Measurements from ENCODE around the gene TMEM54.
"Not testable (repeated sequence)": the region's sequence is repeated elsewhere in the genome, so short reads cannot be mapped to it uniquely, and the experiment has no call there.

Gene TMEM54

DNA sequence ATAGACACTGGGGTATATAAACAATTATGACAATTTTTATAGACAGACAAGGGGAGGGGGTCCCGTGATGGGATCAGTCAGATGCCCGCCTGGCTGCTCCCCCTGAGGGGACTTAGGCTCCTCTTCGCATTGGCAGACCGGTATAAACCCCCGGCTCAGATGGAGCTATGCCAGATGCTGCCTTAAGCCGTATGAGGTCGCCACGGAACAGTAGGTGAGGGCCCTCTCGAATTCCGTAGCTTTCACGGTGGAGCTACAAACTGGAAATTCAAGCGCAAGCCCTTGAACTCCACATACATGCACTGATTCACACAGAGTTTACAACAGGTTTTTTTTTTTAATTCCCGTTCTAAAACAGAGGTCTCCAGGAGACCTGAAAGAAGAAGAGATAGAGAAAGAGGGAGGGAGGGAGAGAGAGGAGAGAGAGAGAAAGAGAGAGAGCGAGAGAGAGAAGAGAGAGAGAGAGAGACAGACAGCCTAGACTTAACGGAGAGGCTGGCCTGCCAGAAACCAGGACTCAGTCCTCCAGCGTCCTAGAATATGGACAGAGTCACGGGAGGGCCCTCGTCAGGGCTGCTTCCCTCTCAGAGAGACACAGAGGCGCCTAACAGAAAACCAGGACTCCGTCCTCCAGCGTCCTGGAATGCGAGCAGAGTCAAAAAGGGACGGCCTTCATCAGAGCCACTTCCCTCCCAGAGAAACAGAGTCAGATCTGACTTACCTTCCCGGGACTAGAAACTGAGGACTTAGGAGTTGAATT is 24.4 kb upstream of the TMEM54 start:
- no peak for DNase-seq
- in situ Hi-C loops (cut with MboI; ENCODE audit: low pct_unique_long_range_greater_than_20kb, low sequenced_read_pairs): loop anchor here (25.0 kb wide), 1 partner anchor 687 kb away; no protein-coding TSS in a partner anchor

DNA sequence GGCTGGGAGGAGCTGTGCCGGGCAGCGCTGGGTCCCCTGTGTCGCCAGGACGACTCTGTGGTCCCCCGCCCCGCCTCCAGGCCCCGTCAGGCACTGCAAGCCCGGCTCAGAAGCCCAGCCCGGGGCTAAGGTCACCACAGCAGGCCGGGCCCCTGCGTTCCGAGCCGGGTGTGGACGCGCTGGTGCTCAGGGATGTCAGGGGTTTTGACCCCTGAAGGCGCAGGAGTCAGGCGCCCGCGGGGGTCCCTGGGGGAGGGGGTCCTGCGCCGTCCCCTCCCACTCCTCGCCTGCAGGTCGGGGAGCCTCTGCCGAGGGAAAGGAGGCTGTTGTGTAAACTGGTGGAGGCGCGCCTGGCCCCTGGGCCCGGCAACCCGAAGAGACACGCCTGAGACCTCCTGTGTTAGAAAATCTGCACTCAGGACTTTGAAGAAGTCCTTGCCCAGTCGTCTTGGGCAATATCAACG is 23.7 kb upstream of the TMEM54 start:
- no peak for DNase-seq
- in situ Hi-C loops (cut with MboI; ENCODE audit: low pct_unique_long_range_greater_than_20kb, low sequenced_read_pairs): loop anchor here (25.0 kb wide), 1 partner anchor 687 kb away; no protein-coding TSS in a partner anchor

DNA sequence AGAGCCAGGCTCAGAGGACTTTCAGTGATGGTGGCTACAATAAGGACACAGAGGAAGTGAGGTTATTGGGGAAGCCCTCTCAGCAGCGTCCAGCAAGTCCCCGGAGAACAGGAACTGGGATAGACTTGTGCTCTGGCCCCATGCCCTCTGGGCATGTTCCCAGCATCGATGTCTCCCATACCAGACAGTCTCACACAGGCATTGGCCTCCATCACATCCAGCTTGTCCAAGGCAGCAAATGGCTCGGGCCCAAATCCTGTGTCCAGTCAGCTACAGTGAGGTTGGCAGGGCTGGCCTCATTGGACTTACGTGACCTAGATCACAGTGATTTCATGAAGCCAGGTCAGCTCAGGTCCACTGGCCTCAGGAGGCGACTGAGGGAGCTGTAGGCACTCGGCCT is 19.6 kb upstream of the TMEM54 start:
- no peak for DNase-seq
- in situ Hi-C loops (cut with MboI; ENCODE audit: low pct_unique_long_range_greater_than_20kb, low sequenced_read_pairs): no loop called here

DNA sequence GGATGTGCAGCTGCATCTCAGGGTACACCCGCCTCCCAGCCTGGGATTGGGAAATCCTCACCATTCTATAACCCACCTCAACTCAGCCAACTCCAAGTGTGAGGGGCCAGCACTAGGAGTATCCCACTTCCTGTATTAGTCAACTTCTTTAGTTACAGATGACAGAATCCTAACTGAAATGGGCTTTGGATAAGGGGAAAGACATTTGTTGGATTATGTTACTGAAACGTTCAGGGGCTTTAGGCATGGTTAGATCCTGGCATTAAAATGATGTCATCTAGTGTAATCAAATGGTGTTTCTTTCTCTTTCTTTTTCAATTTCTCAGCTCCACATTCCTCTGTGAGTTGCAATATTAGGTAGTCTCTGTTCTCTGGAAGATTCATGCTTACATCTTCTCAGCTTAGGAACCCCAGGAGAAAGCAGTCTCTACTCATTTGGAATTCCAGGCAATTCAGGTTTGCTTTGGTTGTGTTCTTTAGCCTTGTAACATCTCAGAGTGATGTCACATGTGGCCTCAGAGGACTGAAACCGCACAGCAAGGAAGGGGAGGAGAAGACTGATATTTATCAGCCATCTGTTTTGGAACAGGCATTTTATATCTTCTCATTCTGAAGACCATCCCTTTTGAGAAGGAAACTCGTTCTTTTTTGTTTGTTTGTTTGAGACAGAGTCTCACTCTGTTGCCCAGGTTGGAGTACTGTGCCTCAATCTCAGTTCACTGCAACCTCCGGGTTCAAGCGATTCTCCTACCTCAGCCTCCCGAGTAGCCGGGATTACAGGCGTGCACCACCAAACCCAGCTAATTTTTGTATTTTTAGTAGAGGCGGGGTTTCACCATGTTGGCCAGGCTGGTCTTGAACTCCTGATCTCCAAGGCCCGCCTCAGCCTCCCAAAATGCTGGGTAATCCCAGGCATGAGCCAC is 18.9 kb upstream of the TMEM54 start:
- DNase-seq: peak; percentile 17
- in situ Hi-C loops (cut with MboI; ENCODE audit: low pct_unique_long_range_greater_than_20kb, low sequenced_read_pairs): no loop called here

DNA sequence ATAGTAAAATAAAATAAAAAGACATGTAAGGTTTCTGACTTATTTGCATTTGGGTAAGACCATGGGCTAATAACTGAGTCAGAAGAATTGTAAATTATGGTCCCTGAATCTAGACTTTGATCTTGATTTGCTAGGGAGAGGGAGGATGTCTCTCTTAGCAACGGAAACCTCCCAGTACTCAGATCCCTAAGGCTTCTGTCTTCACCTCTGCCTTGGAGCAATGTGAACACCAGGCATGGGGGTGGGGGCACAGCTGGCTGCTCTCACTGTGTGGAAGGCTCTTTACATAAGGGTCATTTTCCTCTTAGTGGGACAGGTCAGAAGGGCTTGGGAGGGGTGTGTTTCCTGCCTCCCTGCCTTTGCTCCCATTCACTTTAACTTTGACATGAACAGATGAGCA is 17.0 kb upstream of the TMEM54 start:
- in situ Hi-C loops (cut with MboI; ENCODE audit: low pct_unique_long_range_greater_than_20kb, low sequenced_read_pairs): no loop called here
- DNase-seq: no peak

DNA sequence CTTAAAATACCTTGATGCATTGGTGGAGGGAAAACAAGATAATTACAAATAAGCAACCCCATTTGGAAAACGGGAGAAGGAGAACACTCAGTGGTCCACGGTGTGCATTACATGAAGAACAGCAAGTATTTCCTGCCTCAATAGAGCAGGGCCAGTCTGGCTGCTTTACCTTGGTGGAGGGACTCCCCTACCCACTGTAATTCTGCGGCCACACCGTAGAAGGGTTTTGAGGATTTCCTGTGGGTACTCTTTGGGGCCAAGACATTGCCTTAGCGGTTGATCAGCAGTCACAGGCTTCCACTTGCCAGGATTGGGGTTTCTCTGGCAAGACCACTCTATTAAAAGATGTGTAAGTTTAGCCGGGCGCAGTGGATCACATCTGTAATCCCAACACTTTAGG is 16.3 kb upstream of the TMEM54 start:
- in situ Hi-C loops (cut with MboI; ENCODE audit: low pct_unique_long_range_greater_than_20kb, low sequenced_read_pairs): no loop called here
- DNase-seq: no peak

DNA sequence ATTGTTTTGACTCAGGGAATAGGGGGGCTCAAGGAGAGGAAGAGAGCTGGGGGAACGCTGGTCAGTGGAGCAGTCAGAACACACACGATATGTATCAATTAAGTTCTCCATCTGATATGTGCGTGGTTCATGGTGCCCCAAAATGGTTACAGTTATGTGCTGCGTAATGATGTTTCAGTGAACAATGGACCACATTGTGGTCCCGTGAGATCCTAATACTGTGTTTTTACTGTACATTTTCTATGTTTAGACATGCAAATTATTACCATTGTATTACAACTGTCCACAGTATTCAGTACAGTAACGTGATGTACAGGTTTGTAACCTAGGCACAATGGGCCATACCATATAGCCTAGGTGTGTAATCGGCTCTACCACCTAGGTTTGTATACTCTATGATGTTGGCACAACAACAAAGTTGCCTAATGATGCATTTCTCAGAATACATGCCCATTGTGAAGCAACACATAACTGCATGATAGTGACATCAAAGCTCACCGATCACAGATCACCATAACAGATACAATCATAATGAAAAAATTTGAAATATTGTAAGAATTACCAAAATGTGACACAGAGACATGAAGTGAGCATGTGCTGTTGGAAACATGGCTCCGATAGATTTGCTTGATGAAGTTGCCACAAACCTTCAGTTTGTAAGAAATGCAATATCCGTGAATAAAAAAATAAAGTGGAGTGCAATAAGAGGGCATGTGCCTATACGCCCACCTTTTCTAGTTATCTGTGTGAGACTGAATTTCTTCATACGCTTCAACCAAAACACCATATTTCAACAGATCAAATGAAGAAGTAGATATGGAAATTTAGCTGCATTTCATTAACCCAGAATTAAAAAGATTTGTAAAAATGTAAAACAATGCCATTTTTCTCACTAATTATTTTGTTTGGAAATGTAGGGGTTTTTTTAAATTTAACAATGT is 14.8 kb upstream of the TMEM54 start:
- in situ Hi-C loops (cut with MboI; ENCODE audit: low pct_unique_long_range_greater_than_20kb, low sequenced_read_pairs): no loop called here
- DNase-seq: no peak

DNA sequence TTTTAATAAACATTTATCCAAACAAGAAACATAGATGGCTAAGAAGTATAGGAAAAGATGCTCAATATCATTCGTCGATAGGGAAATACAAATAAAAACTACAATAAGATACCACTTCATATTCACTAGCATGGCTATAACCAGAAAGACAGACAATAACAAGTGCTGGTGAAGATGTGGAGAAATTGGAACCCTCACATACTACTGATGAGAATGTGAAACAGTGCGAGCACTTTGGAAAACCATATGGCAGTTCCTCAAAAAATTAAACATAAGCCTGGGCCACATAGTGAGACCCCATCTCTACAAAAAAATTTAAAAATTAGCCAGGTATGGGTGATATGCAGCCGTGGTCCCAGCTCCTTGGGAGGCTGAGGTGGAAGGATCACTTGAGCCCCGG is 9.1 kb upstream of the TMEM54 start:
- in situ Hi-C loops (cut with MboI; ENCODE audit: low pct_unique_long_range_greater_than_20kb, low sequenced_read_pairs): no loop called here
- DNase-seq: no peak

DNA sequence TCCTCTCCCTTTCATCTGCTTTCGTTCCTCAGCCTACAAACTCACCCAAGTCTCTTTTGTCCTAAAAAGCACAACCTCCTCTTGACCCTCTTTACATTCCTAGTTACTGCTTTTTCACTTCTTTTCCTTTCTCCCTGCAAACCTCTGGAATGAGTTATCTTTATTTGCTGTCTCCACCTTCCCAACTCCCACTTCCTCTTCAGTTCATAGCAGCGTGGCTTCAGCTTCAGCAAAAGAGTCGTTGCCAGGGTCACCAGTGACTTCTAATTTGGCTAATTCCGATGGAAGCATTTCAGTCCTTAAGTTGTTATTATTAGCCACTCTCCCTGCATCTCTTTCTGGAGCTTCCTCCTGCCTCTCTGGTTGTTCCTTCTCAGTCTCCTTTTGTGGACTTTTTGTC is 6.2 kb upstream of the TMEM54 start:
- in situ Hi-C loops (cut with MboI; ENCODE audit: low pct_unique_long_range_greater_than_20kb, low sequenced_read_pairs): no loop called here
- peak; percentile 46 for DNase-seq

DNA sequence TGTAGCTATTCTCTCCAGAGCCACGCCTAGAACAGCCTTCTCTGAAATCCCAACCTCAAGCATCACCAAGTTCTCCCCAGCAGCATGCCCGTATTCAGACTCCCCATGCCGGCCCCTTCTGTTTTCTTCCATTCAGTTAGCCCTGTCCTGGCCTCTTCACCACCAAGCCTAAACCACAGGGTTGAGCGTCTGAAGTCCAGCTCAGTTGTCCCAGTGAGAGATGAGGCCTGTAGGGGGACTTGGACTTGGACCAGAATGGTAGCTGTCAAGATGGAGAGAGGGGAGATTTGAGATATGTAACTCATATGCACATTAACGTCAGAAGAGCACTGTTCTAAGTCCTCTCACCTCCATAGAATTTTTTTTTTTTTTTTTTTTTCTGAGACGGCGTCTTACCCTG is 5.5 kb upstream of the TMEM54 start:
- in situ Hi-C loops (cut with MboI; ENCODE audit: low pct_unique_long_range_greater_than_20kb, low sequenced_read_pairs): no loop called here
- no peak for DNase-seq

DNA sequence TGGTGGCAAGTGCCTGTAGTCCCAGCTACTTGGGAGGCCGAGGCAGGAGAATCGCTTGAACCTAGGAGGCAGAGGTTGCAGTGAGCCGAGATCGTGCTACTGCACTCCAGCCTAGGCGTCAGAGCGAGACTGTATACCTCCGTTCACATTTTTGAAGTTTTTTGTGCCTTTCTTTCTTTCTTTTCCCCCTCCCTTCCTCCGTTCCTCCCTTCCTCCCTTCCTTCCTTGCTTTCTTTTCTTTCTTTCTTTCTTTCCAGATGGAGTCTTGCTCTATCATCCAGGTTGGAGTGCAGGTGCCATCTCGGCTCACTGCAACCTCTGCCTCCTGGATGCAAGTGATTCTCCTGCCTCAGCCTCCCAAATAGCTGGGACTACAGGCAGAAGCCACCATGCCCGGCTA is 4.4 kb upstream of the TMEM54 start:
- DNase-seq; in situ Hi-C loops (cut with MboI; ENCODE audit: low pct_unique_long_range_greater_than_20kb, low sequenced_read_pairs): not testable (repeated sequence)

DNA sequence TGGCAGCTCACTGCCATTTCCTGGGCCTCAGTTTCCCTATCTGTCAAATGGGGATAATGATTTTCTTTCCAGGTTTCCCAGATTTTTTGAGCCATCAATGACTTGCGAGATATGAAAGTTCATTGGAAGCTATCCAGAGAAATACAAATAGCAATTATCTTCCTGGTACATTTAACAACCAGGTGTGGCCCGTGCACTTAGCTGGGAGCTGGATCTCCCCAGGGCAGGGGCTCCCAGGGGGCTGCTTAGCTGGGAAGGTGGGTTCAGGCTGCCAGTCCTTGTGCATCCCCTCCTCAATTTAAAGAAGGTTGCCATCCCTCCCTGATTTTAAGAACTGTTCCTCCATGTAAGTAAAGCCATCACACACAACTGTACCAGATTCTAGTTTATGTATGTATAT is 3.6 kb upstream of the TMEM54 start:
- in situ Hi-C loops (cut with MboI; ENCODE audit: low pct_unique_long_range_greater_than_20kb, low sequenced_read_pairs): no loop called here

DNA sequence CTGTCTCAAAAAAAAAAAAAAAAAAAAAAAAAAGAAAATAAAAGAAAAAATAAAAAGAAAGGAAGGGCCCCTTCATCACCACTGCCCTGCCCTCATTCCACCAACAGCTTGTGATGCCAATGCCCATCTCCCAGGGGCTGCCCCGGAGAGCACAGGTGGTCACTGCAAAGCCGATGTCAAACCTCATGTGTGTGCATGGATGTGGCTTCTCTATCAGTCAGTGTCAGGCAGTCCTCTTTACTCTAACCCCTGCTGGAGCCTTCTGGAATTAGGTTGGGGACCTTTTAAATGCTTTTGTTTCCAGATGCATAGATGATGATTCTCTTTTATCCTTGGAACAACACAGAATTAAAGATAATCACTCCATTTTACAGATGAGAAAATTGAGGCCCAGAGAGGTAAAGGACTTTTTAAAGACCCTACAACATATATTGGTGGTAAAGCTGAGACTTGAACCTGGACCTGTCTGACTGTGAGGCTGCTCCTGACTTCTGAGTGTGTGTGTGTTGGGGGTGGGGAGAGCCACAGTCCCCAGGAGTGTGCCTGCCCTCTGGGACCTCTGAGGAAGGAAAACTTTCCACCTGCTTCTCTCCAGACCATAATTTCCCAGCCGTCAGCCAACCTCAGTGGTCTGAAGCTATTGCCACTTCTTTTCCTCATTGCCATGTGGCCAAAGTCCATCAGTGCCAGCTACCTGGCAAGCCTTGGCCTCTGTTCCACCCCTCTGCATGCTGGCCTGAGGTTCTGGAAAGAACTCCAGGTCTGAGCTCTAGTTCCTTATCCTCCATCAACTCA is 3.0 kb upstream of the TMEM54 start:
- in situ Hi-C loops (cut with MboI; ENCODE audit: low pct_unique_long_range_greater_than_20kb, low sequenced_read_pairs): no loop called here
- DNase-seq: no peak

More for the DNA sequence above, 3.6 kb upstream of the TMEM54 start:
- no peak for DNase-seq

DNA sequence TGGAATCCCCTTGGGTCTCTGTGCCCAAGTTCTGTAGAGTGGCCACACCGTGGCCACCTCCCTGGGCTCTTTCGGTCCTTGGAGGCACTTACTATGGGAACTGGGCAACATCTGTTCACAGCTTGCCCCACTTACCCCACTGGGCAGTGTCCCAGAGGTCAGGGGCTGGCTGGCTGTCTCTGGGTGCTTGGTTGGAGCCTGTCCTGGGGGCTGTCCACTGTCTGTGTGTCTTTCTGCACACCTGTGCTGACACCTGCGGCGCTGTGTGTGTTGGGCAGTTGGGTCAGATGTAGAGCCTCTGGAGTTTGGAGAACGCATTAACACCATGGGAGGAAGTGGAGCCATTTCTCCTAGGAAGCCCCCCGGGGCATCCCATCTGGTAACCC is 1.3 kb upstream of the TMEM54 start:
- DNase-seq: no peak
- in situ Hi-C loops (cut with MboI; ENCODE audit: low pct_unique_long_range_greater_than_20kb, low sequenced_read_pairs): no loop called here

DNA sequence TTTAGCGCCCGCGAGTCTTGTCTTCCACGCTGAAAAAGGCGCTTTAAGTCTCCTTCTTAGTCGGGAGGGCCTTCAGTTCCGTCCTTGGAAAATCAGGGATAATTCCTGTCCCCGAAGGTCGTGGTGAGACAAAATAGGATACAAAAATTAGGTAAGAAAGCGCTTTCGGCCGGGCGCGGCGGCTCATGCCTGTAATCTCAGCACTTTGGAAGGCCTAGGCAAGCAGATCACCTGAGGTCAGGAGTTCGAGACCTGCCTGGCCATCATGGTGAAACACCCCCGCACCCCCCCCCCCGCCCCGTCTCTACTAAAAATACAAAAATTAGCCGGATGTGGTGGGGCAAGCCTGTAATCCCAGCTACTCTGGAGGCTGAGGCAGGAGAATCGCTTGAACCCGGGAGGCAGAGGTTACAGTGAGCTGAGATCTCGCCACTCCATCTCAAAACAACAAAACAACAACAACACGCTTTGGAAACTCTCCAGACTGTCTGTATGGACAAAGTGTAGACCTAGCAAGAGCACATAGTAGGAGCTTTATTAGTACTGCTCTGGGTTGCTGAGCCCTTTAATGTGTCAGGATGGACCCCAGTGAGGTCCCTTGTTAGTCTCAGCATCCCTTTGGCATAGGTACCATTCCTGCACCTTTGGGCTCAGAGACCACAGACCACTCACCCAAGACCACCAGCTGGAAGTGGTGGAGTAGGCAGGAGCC is 790 bp upstream of the TMEM54 start:
- no peak for DNase-seq
- in situ Hi-C loops (cut with MboI; ENCODE audit: low pct_unique_long_range_greater_than_20kb, low sequenced_read_pairs): no loop called here

DNA sequence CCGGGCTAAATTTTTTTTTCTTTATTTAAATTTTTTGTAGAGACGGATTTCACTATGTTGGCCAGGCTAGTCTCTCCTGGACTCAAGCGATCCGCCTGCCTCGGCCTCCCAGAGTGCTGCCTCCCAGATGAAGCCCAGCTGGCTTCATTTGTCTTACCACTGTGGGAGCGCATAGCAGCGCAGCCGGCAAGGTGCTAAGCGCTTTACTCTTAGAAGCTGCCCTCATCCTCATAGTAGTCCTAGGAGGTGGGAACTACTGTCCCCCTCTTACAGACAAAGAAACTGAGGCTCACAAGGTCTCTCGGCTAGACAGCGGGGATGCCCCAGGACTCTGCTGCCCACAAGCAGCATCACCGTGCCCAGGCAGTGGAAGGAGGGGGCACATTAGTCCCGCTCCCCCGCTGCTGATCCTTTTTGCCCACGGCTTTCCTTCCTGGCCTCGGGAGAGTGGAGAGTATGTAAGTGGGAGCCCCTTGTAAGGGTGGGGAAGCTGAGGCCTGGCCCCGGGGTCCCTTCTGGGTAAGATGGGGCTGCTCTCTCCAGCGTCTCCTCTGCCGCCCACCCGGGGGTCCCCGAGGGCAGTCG is 726 bp downstream of the TMEM54 start:
- DNase-seq: no peak

DNA sequence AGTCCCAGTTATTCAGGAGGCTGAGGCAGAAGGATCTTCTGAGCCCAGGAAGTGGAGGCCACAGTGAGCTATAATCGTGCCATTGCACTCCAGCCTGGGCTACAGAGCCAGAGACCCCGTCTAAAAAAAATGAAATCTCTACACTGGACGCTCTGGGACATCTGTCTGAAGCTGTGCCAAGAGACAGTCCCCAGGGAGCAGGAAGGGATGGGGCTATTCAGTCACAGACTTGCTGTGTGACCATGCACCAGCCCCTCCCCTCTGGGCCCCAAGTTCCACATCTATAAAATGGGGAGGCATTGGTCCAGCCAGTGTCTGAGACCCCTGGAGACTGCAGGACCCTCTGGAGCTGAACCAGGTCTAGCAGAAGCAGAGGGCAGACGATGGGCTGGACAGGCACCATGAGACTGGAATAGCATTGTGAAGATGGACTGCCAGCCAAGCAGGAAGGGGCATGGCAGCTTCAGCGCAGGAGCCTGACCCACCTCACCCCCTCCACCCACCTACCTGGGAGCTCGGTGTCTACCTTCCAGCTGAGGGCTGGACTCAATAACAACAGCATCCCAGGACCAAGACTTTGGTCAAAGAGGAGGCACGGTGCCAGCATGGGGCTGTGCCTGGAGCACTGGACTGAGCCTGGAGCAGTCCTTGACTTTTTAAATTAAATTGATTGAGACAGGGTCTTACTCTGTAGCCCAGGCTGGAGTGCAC is 1.4 kb downstream of the TMEM54 start:
- in situ Hi-C loops (cut with MboI; ENCODE audit: low pct_unique_long_range_greater_than_20kb, low sequenced_read_pairs): no loop called here
- DNase-seq: no peak

More for the DNA sequence above, 726 bp downstream of the TMEM54 start:
- in situ Hi-C loops (cut with MboI; ENCODE audit: low pct_unique_long_range_greater_than_20kb, low sequenced_read_pairs): no loop called here

Data from KBM-7 (cell line).